SK-N-SH treated with all-trans-retinoic acid at 6 μM for 48 hours (cell line): ENCODE data around the gene FANCE.

Experiments used
- BACH2 ChIP-seq: fragments of 250-450 bp; sonication (Bioruptor Pico); IDR thresholded peaks from 2 replicates; pipeline ENCODE4 v1.9.0; 2021; ENCODE audit warnings: mild to moderate bottlenecking, borderline replicate concordance
- ESRRG ChIP-seq: fragments of 250-450 bp; sonication (Bioruptor Pico); IDR thresholded peaks from 2 replicates; pipeline ENCODE4 v1.6.1; 2021; ENCODE audit warnings: mild to moderate bottlenecking
- OSR1 ChIP-seq: fragments of 250-450 bp; sonication (Bioruptor Pico); IDR thresholded peaks from 2 replicates; pipeline ENCODE4 v1.8.0; 2022; ENCODE audit warnings: moderate library complexity, mild to moderate bottlenecking, inconsistent platforms
- RARB ChIP-seq: fragments of 250-450 bp; sonication (Bioruptor Pico); IDR thresholded peaks from 2 replicates; pipeline ENCODE4 v1.8.0; 2021; ENCODE audit warnings: mild to moderate bottlenecking, moderate library complexity
- TOX ChIP-seq: fragments of 250-450 bp; sonication (Bioruptor Pico); IDR thresholded peaks from 2 replicates; pipeline ENCODE4 v1.8.0; 2021; ENCODE audit warnings: mild to moderate bottlenecking, moderate library complexity, borderline replicate concordance
- ZFP30 ChIP-seq: fragments of 450-650 bp; formaldehyde crosslinking; IDR thresholded peaks from 2 replicates; pipeline ENCODE4 v1.5.0; 2022; ENCODE audit warnings: mild to moderate bottlenecking, moderate library complexity
- TF ChIP-seq, protein P1 (sequence below): fragments of 250-450 bp; sonication (Bioruptor Pico); IDR thresholded peaks from 2 replicates; pipeline ENCODE4 v1.8.0; 2021; ENCODE audit warnings: low read depth, mild to moderate bottlenecking, moderate library complexity, borderline replicate concordance
- TF ChIP-seq, protein P2 (sequence below): fragments of 250-450 bp; sonication (Bioruptor Pico); IDR thresholded peaks from 2 replicates; pipeline ENCODE4 v1.5.0; 2020; ENCODE audit warnings: mild to moderate bottlenecking, moderate library complexity

DNA sequence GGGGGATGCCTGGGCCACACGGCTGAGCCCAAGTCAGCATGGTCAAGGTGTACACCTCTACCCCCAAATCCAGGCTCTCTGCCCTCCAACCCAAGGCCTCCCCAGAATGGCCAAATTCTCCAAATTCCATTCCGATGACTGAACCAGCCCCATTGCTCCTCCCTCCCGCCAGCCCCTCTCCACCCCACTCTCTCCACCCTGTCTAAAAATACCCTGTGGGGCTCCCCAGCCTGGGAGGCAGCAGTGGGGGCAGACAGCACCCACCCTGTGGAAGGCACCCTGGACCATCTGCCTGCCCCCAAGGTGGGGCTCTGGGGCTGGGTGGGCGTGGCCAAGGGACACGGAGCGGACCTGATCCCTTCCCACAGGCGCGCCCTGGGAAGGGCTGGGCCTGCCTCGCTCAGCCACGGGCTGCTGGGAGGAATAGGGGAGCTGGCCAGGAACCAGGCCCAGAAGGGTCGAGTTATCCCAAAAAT, 33.3 kb downstream of the FANCE start:
- TF ChIP-seq ZFP30 (CRISPR knock-in tag), result no peak
- no peak for TF ChIP-seq BACH2 (CRISPR knock-in tag)
- no peak for TF ChIP-seq ESRRG
- TF ChIP-seq RARB (CRISPR knock-in tag), result no peak
- TF ChIP-seq, protein P1, sequence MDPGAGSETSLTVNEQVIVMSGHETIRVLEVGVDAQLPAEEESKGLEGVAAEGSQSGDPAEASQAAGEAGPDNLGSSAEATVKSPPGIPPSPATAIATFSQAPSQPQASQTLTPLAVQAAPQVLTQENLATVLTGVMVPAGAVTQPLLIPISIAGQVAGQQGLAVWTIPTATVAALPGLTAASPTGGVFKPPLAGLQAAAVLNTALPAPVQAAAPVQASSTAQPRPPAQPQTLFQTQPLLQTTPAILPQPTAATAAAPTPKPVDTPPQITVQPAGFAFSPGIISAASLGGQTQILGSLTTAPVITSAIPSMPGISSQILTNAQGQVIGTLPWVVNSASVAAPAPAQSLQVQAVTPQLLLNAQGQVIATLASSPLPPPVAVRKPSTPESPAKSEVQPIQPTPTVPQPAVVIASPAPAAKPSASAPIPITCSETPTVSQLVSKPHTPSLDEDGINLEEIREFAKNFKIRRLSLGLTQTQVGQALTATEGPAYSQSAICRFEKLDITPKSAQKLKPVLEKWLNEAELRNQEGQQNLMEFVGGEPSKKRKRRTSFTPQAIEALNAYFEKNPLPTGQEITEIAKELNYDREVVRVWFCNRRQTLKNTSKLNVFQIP (CRISPR knock-in tag), result no peak
- TF ChIP-seq OSR1 (CRISPR knock-in tag), result no peak
- TF ChIP-seq, protein P2, sequence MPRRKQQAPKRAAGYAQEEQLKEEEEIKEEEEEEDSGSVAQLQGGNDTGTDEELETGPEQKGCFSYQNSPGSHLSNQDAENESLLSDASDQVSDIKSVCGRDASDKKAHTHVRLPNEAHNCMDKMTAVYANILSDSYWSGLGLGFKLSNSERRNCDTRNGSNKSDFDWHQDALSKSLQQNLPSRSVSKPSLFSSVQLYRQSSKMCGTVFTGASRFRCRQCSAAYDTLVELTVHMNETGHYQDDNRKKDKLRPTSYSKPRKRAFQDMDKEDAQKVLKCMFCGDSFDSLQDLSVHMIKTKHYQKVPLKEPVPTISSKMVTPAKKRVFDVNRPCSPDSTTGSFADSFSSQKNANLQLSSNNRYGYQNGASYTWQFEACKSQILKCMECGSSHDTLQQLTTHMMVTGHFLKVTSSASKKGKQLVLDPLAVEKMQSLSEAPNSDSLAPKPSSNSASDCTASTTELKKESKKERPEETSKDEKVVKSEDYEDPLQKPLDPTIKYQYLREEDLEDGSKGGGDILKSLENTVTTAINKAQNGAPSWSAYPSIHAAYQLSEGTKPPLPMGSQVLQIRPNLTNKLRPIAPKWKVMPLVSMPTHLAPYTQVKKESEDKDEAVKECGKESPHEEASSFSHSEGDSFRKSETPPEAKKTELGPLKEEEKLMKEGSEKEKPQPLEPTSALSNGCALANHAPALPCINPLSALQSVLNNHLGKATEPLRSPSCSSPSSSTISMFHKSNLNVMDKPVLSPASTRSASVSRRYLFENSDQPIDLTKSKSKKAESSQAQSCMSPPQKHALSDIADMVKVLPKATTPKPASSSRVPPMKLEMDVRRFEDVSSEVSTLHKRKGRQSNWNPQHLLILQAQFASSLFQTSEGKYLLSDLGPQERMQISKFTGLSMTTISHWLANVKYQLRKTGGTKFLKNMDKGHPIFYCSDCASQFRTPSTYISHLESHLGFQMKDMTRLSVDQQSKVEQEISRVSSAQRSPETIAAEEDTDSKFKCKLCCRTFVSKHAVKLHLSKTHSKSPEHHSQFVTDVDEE (CRISPR knock-in tag), result no peak
- TF ChIP-seq TOX, result no peak
